GM18526 (cell line): ENCODE data around the gene HTR2A.

Experiments
- POLR2A ChIP-seq: IDR thresholded peaks from 3 replicates; pipeline ENCODE4 v1.6.1; 2011; ENCODE audit not compliant: insufficient read length; ENCODE audit errors: extremely low read depth

HTR2A gene

GRCh38 chr13:46896341-46897137 is at the start of gene HTR2A:
TSS of gene HTR2A (minus strand) at chr13:46897053. CDS start at chr13:46895906, 1,147 bp downstream.
- TF ChIP-seq POLR2A: no peak

DNA sequence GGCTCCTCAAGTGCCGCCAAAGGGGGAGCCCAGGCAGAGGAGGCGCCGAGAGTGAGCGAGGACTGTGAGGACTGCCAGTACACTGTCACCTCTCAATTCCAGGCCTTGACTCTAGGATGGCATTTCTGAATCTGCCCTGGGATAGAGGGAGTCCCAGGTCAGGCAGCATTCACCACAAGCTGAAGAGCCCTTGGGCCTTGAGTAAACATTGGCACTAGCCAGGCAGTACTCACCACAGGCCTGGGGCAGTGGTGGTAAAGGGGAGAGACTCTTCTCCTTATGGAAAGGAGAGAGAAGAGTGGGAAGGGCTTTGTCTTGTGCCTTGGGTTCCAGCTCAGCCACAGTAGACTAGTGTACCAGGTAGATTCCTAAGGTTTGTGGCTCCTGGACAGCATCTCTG is 39.7 kb upstream of the HTR2A start:
- TF ChIP-seq POLR2A: no peak

DNA sequence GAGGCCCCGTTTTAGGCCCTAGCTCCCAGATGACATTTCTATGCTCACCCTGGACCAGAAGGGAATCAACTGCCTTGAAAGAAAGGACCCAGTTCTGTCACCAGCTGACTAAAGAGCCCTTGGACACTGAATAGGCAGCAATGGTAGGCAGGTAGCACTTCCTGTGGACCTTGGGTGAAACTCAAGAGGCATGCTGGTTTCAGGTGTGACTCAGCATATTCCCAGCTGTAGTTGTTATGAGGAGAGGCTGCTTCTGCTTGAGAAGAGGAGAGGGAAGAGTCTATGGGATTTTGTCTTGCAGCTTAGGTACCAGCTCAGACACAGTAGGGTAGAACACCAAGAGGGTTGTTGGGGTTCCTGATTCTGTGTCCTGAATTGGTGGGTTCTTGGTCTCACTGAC is 37.9 kb upstream of the HTR2A start:
- no peak for TF ChIP-seq POLR2A

GRCh38 chr13:46926916-46927590 is 30.2 kb upstream of the HTR2A start:
- TF ChIP-seq POLR2A: no peak

DNA sequence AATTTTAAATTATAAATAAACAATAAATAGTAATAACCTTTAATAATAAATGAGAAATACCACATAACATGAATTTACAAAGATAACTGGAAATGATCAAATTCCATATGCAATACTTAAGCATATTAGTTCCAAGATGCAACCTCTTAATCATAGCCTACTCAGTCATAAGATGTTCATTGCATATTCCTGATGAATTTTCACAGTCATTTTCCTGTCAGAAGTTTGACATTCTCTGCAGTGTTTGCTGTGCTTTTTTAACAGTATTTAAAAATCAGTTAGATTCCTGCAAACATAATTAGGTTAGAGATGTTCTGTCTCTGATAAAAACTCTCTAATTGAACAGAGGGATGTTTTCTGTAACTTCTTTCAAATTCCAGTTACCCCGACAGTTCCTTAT is 28.6 kb upstream of the HTR2A start:
- TF ChIP-seq POLR2A: no peak

DNA sequence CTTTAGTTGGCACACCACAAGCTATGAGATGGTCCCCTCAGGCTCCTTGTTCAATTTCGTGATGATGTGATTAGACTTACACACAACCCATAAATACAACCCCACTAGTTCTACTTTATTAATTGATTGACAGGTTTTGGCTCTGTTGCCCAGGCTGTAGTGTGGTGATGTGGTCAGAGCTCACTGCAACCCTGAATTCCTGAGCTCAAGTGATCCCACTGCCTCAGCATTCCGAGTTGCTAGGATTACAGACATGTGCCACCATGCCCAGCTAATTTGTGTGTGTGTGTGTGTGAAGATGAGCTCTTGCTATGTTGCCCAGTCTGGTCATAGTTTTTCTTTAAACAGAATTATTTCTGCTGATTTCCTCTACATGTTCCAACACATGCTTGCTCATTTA is 17.5 kb upstream of the HTR2A start:
- TF ChIP-seq POLR2A: no peak

DNA sequence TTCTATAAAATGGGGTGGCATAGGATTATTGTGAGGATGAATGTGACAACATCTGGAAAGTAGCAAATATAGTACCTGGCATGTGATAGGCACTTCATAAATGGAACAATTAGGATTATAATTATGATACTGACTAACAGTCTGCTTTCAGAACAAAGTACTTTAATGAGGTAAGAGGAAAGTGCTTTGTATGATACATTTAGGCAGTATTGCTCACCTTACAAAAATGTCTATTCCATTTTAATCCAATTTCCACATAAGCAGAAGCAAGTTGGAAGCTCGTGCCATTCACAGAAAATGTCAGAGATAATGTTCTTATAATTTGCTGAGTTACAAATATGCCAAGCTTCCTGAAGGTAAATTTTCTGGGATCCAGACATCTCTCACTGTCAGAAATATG is 16.9 kb upstream of the HTR2A start:
- TF ChIP-seq POLR2A: no peak

GRCh38 chr13:46909042-46909441 is 12.2 kb upstream of the HTR2A start:
- TF ChIP-seq POLR2A: no peak

GRCh38 chr13:46908501-46908900 is 11.6 kb upstream of the HTR2A start:
- no peak for TF ChIP-seq POLR2A

DNA sequence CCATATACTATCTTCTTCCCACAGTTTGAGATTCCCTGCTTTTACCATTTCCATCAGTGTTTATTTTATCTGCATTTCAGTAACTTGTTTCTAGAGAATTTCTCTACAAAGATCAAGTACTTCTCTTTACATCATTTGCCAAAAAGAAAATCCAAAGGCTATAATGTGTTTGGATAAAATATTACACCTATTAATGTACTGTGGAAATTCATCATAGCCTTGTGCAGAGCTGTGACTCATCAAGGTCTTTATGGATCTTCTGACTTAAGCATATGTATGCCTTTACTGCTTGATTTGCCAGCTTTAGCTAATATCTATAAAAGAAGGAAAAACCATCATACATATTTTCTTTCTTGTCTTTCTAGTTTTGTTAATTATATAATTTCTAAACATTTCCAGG is 9.6 kb upstream of the HTR2A start:
- no peak for TF ChIP-seq POLR2A

DNA sequence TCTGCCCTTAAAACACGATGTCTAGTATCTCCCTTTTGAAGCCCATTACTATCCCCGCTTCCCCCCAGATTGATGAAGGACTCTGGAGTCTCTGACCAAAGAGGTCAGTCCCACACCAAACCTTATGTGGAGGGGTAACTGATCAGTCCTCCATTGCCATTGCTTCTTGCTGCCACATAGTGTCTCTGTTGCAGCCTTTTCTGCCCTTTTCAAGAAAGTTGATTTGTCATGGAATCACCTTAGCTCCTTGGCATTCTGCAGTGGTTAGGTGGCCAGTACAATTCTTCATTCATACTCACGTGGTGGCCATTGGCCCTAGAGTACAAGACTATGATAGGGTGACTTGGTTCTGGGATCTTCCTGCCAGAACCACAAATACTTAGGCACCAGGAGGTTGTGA is 8.4 kb upstream of the HTR2A start:
- no peak for TF ChIP-seq POLR2A

- no peak for TF ChIP-seq POLR2A
These were observed 6.9 kb upstream of the HTR2A start for GRCh38 chr13:46903748-46904147.

- no peak for TF ChIP-seq POLR2A
These were observed 4.9 kb upstream of the HTR2A start for GRCh38 chr13:46901721-46902120.

- no peak for TF ChIP-seq POLR2A
These were observed 2.9 kb upstream of the HTR2A start for GRCh38 chr13:46899801-46900200.

DNA sequence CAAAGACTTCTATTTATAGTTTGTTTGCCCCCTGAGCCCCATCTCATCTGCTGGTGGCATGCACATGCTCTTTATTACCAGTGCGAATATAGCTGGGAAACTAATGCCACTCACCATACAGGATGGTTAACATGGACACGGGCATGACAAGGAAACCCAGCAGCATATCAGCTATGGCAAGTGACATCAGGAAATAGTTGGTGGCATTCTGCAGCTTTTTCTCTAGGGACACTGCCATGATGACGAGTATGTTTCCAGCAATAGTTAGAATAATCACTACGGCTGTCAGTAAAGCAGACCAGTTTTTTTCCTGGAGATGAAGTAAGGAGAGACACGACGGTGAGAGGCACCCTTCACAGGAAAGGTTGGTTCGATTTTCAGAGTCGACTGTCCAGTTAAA is 1.5 kb downstream of the HTR2A start:
- TF ChIP-seq POLR2A: no peak

GRCh38 chr13:46894568-46894967 is 2.3 kb downstream of the HTR2A start:
- no peak for TF ChIP-seq POLR2A
